ENCODE measurements around the gene PDLIM1.
A peak's percentile ranks its signal among the peaks of the same experiment; 100 is the strongest.

Gene PDLIM1

DNA sequence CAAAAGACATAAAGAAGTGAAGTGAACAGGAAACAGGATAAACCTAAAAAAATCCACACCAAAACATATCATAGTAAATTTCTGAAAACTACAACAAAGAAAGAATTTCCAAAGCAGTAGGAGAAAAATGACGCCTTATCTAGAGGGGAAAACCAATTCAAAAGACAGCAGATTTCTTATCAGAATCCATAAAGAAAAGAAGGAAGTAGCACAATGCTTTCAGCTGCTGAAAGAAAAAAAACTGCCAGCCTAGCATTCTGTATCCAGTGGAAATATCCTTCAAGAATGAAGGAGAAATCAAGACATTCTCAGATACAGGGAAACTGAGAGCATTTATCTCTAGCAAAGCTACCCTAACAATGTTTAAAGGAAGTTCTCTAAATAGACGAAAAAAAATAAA, 37.8 kb downstream of the PDLIM1 start:
- no peak for TF ChIP-seq Cebpa-rat (IDR thresholded peaks at IDR 0.05)

DNA sequence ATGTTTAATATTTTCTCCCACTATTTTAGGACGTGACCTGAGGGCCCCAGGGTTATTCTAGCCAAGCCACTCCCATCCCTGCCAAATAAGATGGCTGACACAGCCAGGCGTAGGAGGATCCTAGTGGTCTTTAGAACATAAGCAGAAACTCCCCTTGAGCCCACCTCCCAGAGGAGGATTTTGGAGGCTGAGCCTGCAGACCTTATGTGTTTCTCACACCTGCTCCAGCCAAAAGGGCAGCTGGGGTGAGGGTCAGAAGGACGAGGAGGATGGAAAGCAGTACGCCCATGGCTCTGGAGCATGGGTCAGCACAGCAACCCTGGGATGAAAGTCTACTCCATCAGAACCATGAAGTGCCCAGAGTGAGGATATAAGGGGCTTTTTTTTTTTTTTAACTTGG, 39.9 kb downstream of the PDLIM1 start:
- Histone ChIP-seq H3K4me1 (peaks cover 12 to 48% (median 34%) of the 10 kb centered on the region in 10 experiments), H3K4me2 (no peak overlapping the region), H3K27ac (no peak overlapping the region), H3K4me3 (no peak overlapping the region), H3K27me3 (no peaks in the 10 kb centered on the region), H3K9ac (no peak overlapping the region), H4K20me1 (peaks cover 0 to 31% (median 14%) of the 10 kb centered on the region in 11 experiments; a peak in 14 of 22 replicates), H3K9me3 (replicated peaks in 1 of 11) (peaks cover 0 to 4% (median 0%) of the 10 kb centered on the region in 11 experiments; a peak in 2 of 22 replicates), H3K36me3 (peaks cover 2 to 90% (median 58%) of the 10 kb centered on the region in 11 experiments; a peak in 21 of 22 replicates)
- no peak for TF ChIP-seq Cebpa-rat (IDR thresholded peaks at IDR 0.05)

More for the DNA sequence above, 37.8 kb downstream of the PDLIM1 start:
- no peak overlapping the region for H3K27ac ChIP-seq
- no peak overlapping the region for H3K4me2 ChIP-seq
- peaks cover 13 to 92% (median 60%) of the 10 kb centered on the region in 11 experiments for H3K36me3 ChIP-seq
- H3K9ac ChIP-seq = no peak overlapping the region
- no peak overlapping the region for H3K4me3 ChIP-seq
- H4K20me1 ChIP-seq = peaks cover 0 to 16% (median 11%) of the 10 kb centered on the region in 11 experiments; a peak in 11 of 22 replicates
- H3K4me1 ChIP-seq = peaks cover 12 to 32% (median 20%) of the 10 kb centered on the region in 10 experiments
- H3K9me3 ChIP-seq (replicated peaks in 1 of 11) = peaks cover 10 to 26% (median 20%) of the 10 kb centered on the region in 11 experiments
- no peaks in the 10 kb centered on the region for H3K27me3 ChIP-seq

DNA sequence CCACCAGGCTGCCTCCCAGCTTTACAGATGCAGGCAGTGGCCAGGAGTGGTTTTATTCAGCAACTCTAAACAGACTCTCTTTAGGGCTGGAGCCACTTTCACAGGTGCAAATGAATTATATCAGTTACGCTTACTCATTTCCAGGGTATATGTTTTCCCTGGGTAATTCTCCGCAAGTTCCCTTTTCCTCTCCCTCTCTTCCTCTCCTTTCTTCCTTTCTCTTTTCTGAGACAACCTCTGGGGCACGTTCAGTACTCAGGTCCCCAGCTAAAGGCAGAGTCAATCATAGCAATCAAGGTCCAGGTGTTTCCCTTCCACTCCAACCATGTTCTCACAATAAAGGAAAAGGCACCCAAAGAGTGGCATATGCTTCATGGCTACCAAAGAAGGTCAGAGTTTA, 41.3 kb downstream of the PDLIM1 start:
- peak overlapping the region in 5 of 11 experiments; percentile 7 to 31 (median 14); a peak in 4 of 22 replicates for H3K9ac ChIP-seq
- peaks cover 15 to 90% (median 64%) of the 10 kb centered on the region in 11 experiments for H3K36me3 ChIP-seq
- peaks cover 12 to 54% (median 37%) of the 10 kb centered on the region in 10 experiments for H3K4me1 ChIP-seq
- peaks cover 0 to 31% (median 14%) of the 10 kb centered on the region in 11 experiments; a peak in 14 of 22 replicates for H4K20me1 ChIP-seq
- no peak overlapping the region for H3K4me3 ChIP-seq
- H3K4me2 ChIP-seq = peak overlapping the region; percentile 32 to 80 (median 70)
- no peaks in the 10 kb centered on the region for H3K27me3 ChIP-seq
- H3K27ac ChIP-seq = peak overlapping the region in 6 of 11 experiments; percentile 37 to 65 (median 48); a peak in 11 of 22 replicates
- H3K9me3 ChIP-seq (replicated peaks in 1 of 11) = peaks cover 0 to 1% (median 0%) of the 10 kb centered on the region in 11 experiments; a peak in 1 of 22 replicates
- TF ChIP-seq Cebpa-rat (IDR thresholded peaks at IDR 0.05) = no peak

DNA sequence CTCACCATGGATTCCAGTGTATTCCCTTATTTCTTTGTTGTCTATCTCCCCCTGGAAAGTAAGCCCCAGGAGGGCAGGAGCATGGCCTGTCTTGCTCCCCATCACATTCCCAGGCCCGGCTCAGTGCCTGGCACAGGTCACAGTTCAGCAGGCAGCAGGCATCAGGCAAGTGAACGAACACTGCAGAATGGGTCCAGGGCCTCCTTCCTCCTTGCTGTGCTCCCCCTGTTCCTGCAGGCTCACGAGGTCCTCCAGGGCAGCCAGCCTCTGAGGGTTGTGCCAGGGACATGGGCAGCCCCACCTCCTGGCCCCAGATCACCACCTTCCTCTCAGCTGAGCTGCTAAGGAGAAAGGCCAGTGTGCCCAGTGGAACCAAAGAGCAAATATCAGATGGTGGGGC, 41.8 kb downstream of the PDLIM1 start:
- peak overlapping the region in 5 of 11 experiments; percentile 7 to 31 (median 14); a peak in 4 of 22 replicates for H3K9ac ChIP-seq
- H3K4me2 ChIP-seq = peak overlapping the region; percentile 32 to 80 (median 70)
- H3K36me3 ChIP-seq = peaks cover 19 to 90% (median 66%) of the 10 kb centered on the region in 11 experiments
- TF ChIP-seq Cebpa-rat (IDR thresholded peaks at IDR 0.05) = no peak
- no peak overlapping the region for H3K4me3 ChIP-seq
- H3K4me1 ChIP-seq = peaks cover 12 to 54% (median 37%) of the 10 kb centered on the region in 10 experiments
- peaks cover 0 to 31% (median 14%) of the 10 kb centered on the region in 11 experiments; a peak in 14 of 22 replicates for H4K20me1 ChIP-seq
- peak overlapping the region in 6 of 11 experiments; percentile 36 to 65 (median 48); a peak in 12 of 22 replicates for H3K27ac ChIP-seq
- H3K9me3 ChIP-seq (replicated peaks in 1 of 11) = no peaks in the 10 kb centered on the region
- no peaks in the 10 kb centered on the region for H3K27me3 ChIP-seq

DNA sequence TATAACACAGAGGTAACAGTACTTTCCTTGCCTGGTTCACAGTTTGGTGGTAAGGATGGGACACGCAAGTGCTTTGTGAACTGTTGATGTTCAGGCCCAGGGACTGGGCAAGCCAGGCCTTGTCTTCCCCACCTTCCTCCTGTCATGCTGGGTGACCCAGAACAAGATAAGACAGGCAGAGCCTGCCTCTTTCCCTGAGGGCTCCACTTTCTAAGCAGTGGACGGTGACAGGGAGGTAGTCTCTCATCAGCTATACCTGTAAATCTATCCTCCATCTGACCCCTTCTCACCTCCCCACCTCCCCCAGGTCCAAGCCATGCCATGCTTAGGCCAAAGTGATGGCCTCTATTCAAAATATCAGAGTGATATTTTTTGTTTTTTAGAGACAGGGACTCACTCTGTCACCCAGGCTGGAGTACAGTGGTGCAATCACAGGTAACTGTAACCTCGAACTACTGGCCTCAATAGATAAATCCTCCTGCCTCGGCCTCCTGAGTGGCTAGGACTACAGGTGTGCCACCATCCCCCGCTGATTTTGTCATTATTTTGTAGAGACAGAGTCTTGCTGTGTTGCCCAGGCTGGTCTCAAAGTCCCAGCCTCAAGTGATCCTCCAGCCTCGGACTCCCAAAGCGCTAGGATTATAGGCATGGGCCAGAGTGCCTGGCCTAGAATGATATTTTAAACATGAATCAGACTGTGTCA, 42.8 kb downstream of the PDLIM1 start:
- Histone ChIP-seq H3K4me2 (peak overlapping the region in 3 of 11 experiments; percentile 5 to 68 (median 41); a peak in 3 of 22 replicates), H3K27me3 (no peaks in the 10 kb centered on the region), H3K4me1 (peaks cover 12 to 54% (median 37%) of the 10 kb centered on the region in 10 experiments), H3K36me3 (peaks cover 19 to 91% (median 75%) of the 10 kb centered on the region in 11 experiments), H3K27ac (peak overlapping the region in 4 of 11 experiments; percentile 14 to 65 (median 38); a peak in 5 of 22 replicates), H4K20me1 (peaks cover 0 to 31% (median 14%) of the 10 kb centered on the region in 11 experiments; a peak in 15 of 22 replicates), H3K9ac (peak overlapping the region in 2 of 11 experiments; percentile 5 to 28; a peak in 2 of 22 replicates), H3K9me3 (replicated peaks in 1 of 11) (no peaks in the 10 kb centered on the region), H3K4me3 (no peak overlapping the region)
- no peak for TF ChIP-seq Cebpa-rat (IDR thresholded peaks at IDR 0.05)

DNA sequence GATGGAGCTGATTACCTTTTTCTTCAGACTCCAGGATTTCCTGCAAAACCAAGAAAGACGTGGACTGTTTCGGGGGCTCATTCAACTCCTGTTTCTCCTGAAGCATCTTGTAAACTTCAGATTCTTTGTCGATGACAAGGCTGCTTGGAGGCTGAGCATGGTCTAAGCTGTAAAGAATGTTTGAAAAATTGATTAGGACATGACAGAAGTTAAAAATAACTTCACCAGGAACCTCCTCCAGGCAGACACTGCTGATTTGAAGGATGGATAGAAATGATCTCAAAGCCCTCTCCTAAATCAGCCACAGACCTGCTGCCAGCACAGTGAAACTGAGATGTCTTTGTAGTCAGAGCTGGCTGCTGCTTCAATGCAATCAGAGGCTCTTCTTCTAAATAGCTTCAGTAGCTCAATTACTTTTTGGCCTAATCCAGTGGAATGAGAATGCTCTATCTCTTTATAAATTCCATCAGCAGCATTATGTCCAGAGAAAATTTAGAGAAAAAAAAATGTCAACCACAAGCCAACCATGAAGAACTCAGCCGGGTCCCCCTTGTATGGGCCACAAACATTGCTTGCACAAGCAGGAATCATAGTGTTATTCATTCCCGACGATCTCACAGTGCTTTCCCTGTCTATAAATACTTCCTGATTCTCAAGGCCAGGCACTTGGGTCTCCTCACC, 43.5 kb downstream of the PDLIM1 start:
- Histone ChIP-seq H3K27ac (peak overlapping the region in 3 of 11 experiments; percentile 14 to 59 (median 18); a peak in 4 of 22 replicates), H3K4me1 (peaks cover 12 to 54% (median 37%) of the 10 kb centered on the region in 10 experiments), H4K20me1 (peaks cover 0 to 36% (median 14%) of the 10 kb centered on the region in 11 experiments; a peak in 15 of 22 replicates), H3K27me3 (no peaks in the 10 kb centered on the region), H3K36me3 (peaks cover 19 to 97% (median 79%) of the 10 kb centered on the region in 11 experiments), H3K9me3 (replicated peaks in 1 of 11) (no peaks in the 10 kb centered on the region), H3K4me2 (peak overlapping the region in 6 of 11 experiments; percentile 13 to 41 (median 22); a peak in 9 of 22 replicates), H3K9ac (peak overlapping the region in 2 of 11 experiments; percentile 5 to 28; a peak in 2 of 22 replicates), H3K4me3 (no peak overlapping the region)
- TF ChIP-seq Cebpa-rat (IDR thresholded peaks at IDR 0.05) = no peak

DNA sequence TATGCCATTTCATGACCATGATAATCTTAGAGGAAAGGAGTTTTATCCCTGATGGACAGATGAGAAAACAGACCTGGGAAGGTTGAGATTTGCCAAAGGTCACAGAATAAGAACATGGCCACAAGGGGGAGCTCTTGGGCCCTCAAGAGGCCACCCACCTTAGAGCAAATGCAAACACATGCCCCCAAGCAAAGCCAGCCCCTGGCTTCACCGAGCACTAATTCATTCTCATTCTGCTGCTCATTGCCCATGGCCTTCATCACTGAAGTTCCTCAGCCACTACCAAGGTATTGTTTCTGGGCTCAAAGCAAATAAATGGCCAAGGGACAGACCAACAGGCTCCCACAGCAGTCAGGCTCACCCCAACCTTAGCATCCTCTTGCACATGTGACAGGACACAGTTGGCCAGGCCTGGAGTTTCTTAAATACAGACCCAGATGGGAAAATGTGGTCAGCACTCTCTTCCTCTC, 44.2 kb downstream of the PDLIM1 start:
- Histone ChIP-seq H3K4me2 (peak overlapping the region in 6 of 11 experiments; percentile 13 to 41 (median 22); a peak in 8 of 22 replicates), H3K4me1 (peaks cover 12 to 54% (median 37%) of the 10 kb centered on the region in 10 experiments), H4K20me1 (peaks cover 0 to 40% (median 14%) of the 10 kb centered on the region in 11 experiments; a peak in 15 of 22 replicates), H3K9me3 (replicated peaks in 1 of 11) (no peaks in the 10 kb centered on the region; a peak in 1 of 22 replicates), H3K4me3 (no peak overlapping the region), H3K36me3 (peaks cover 22 to 97% (median 79%) of the 10 kb centered on the region in 11 experiments), H3K27ac (no peak overlapping the region), H3K27me3 (no peaks in the 10 kb centered on the region), H3K9ac (no peak overlapping the region; a peak in 1 of 22 replicates)
- no peak for TF ChIP-seq Cebpa-rat (IDR thresholded peaks at IDR 0.05)

DNA sequence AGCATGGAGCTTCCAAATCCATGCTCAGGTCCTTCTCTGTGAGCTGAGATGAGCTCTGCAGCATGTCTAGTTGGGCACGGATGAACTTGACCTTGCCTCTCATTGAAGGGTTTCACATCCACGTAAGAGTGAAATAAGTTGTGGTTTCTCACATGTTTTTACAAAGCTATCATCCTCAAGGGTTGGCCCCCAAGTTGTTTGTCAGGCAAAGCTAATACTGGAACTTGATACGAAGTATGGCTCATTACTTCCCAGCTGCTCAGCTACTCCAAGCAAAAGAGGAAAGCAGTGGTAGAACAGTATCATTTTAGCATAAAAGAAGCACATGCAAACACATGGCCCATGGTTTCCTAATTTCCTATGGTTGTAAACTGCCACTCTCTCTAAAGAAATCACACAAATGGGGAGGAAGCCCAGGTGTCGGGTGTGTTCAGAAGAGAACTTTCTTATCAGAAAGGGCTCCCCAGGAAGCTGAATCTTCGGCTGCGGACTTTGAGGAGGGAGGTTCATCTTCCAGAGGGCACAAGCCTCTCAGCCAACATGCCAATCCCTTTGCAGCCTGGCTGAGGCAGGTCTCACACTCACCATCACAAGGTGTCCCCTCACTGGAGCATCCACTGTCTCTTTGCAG, 45.3 kb downstream of the PDLIM1 start:
- Histone ChIP-seq H4K20me1 (peaks cover 0 to 40% (median 14%) of the 10 kb centered on the region in 11 experiments; a peak in 15 of 22 replicates), H3K27me3 (no peaks in the 10 kb centered on the region), H3K4me3 (no peak overlapping the region), H3K36me3 (peaks cover 33 to 97% (median 79%) of the 10 kb centered on the region in 11 experiments), H3K4me2 (no peak overlapping the region), H3K9ac (peak overlapping the region in 1 of 11 experiments; percentile 29; a peak in 1 of 22 replicates), H3K27ac (no peak overlapping the region), H3K9me3 (replicated peaks in 1 of 11) (peaks cover 0 to 10% (median 4%) of the 10 kb centered on the region in 11 experiments; a peak in 10 of 22 replicates), H3K4me1 (peaks cover 12 to 49% (median 37%) of the 10 kb centered on the region in 10 experiments)
- TF ChIP-seq Cebpa-rat (IDR thresholded peaks at IDR 0.05) = no peak

Data from BLaER1 treated with 17β-estradiol and CSF1 and Interleukin-3, amounts not matched to agents 10 nM and 100 nM (cell line).